PFSK-1 (cell line): Measurements from ENCODE around the gene IGSF9B.

Experiments
- FOXP2 ChIP-seq: optimal IDR thresholded peaks from 2 replicates; pipeline ENCODE3; 2011; ENCODE audit warnings: borderline replicate concordance, control low read depth, inconsistent platforms; ENCODE audit not compliant: insufficient read depth; ENCODE audit errors: extremely low read length, extremely low read depth
- POLR2AphosphoS5 ChIP-seq: IDR thresholded peaks from 2 replicates; pipeline ENCODE4 v1.6.1; 2012; ENCODE audit warnings: low read depth, mild to moderate bottlenecking, control low read depth, low read length, moderate library complexity
- SIN3A ChIP-seq: IDR thresholded peaks from 2 replicates; pipeline ENCODE4 v1.6.1; 2012; ENCODE audit warnings: mild to moderate bottlenecking, low read length, moderate library complexity, borderline replicate concordance; ENCODE audit not compliant: insufficient read depth
- TAF1 ChIP-seq: IDR thresholded peaks from 2 replicates; pipeline ENCODE4 v1.6.1; 2012; ENCODE audit warnings: low read length, control low read depth, borderline replicate concordance; ENCODE audit not compliant: insufficient read depth
- TF ChIP-seq, protein P1 (sequence below), 2 experiments: IDR thresholded peaks; 2 replicates each; pipeline versions ENCODE4 v1.6.1 to v1.8.0; 2011 to 2012; ENCODE audit warnings: low read depth in 2 of 2, low read length in 2 of 2, control low read depth in 1 of 2, inconsistent platforms in 1 of 2, mild to moderate bottlenecking in 1 of 2, moderate library complexity in 1 of 2; ENCODE audit not compliant: insufficient read depth in 1 of 2

DNA sequence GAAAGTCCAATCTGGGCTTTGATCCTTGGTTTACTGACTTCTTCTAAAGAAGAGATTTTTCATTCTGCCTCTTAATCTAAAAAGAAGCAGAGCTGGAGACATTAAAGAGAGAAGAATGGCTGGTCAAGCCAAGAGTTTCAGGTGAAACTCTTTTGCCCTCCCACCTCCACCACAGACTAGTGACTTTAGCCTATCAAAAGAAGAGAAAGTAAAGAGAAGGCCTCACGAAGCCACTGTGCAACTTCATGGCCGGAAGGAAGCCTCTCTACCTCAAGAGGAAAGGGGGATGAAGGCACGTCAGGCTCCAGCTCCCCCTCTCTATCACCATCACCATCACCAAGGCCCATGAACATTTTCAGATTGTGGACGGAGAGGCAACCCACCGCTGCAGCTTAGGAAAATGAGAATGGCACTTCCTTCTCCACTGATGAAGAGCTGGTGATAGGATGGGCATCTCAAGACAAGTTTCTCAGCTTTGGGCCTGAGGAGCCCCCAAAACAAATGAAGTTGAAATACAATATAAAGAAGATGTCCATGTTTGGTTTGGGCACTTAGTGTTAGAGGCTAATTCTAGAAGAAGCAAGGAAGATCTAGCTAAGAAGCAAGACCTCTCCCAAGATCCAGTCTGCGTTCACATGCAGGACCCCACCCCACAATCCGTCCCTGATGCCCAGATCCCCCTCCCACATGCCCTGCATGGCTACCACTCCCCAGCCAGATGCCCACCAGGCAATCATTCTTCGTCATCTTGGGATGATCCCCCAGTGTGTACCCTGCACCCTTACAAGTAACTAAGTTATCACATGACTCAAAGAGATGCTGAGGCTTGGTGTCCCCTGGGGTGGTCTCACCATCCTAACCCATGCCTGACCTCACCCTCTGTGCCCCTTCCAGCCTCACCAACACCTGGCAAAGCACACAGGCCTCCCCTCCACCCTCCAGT, 52.6 kb downstream of the IGSF9B start:
- no peak for TF ChIP-seq SIN3A
- no peak for TF ChIP-seq POLR2AphosphoS5
- TF ChIP-seq TAF1, result no peak
- TF ChIP-seq, protein P1, sequence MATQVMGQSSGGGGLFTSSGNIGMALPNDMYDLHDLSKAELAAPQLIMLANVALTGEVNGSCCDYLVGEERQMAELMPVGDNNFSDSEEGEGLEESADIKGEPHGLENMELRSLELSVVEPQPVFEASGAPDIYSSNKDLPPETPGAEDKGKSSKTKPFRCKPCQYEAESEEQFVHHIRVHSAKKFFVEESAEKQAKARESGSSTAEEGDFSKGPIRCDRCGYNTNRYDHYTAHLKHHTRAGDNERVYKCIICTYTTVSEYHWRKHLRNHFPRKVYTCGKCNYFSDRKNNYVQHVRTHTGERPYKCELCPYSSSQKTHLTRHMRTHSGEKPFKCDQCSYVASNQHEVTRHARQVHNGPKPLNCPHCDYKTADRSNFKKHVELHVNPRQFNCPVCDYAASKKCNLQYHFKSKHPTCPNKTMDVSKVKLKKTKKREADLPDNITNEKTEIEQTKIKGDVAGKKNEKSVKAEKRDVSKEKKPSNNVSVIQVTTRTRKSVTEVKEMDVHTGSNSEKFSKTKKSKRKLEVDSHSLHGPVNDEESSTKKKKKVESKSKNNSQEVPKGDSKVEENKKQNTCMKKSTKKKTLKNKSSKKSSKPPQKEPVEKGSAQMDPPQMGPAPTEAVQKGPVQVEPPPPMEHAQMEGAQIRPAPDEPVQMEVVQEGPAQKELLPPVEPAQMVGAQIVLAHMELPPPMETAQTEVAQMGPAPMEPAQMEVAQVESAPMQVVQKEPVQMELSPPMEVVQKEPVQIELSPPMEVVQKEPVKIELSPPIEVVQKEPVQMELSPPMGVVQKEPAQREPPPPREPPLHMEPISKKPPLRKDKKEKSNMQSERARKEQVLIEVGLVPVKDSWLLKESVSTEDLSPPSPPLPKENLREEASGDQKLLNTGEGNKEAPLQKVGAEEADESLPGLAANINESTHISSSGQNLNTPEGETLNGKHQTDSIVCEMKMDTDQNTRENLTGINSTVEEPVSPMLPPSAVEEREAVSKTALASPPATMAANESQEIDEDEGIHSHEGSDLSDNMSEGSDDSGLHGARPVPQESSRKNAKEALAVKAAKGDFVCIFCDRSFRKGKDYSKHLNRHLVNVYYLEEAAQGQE (IDR thresholded peaks at IDR 0.05; ENCODE audit: insufficient read depth in 1 of 2, low read depth in 2 of 2, low read length in 2 of 2), result no peak
- no peak for TF ChIP-seq FOXP2
